K562 (cell line): Measurements from ENCODE around the gene MIEN1.

ENCODE experiments used
- E2F1 ChIP-seq: sonication (generic); formaldehyde crosslinking; IDR thresholded peaks from 2 replicates; pipeline ENCODE4 v1.8.1; 2023; ENCODE audit warnings: mild to moderate bottlenecking, missing genetic modification reagents, moderate library complexity
- EZH2 ChIP-seq: IDR thresholded peaks from 2 replicates; pipeline ENCODE4 v1.6.1; 2012; ENCODE audit warnings: low read depth, mild to moderate bottlenecking, inconsistent platforms, low read length, borderline replicate concordance
- KAT7 ChIP-seq: sonication (generic); formaldehyde crosslinking; IDR thresholded peaks from 2 replicates; pipeline ENCODE4 v1.8.0; 2022; ENCODE audit warnings: missing genetic modification reagents, mild to moderate bottlenecking, borderline replicate concordance
- MAFG ChIP-seq: fragments of 450-650 bp; conservative IDR thresholded peaks from 2 replicates; pipeline ENCODE4 v1.6.1; 2016; ENCODE audit warnings: missing genetic modification characterization, missing compliant biosample characterization
- REST ChIP-seq, 2 experiments: fragments of 450-650 bp; formaldehyde crosslinking in 1 of 2; IDR thresholded peaks; 2 replicates each; pipeline versions ENCODE4 v1.4.0 to v1.6.1; 2014 to 2020; ENCODE audit warnings: mild to moderate bottlenecking in 2 of 2, borderline replicate concordance in 1 of 2, low read depth in 1 of 2
- TAF1 ChIP-seq: IDR thresholded peaks from 2 replicates; pipeline ENCODE4 v1.6.1; 2011; ENCODE audit warnings: mild to moderate bottlenecking, low read length, moderate library complexity; ENCODE audit not compliant: insufficient read depth, control insufficient read depth, severe bottlenecking; ENCODE audit errors: extremely low read depth
- ZNF408 ChIP-seq: fragments of 250-450 bp; sonication (Bioruptor Pico); IDR thresholded peaks from 2 replicates; pipeline ENCODE4 v1.4.0; 2020; ENCODE audit warnings: low read depth, mild to moderate bottlenecking, moderate library complexity

- no peak for TF ChIP-seq EZH2
- TF ChIP-seq TAF1, result no peak
- TF ChIP-seq E2F1 (CRISPR knock-in tag), result no peak
- no peak for TF ChIP-seq MAFG (tag)
- no peak for TF ChIP-seq KAT7 (CRISPR knock-in tag)
- TF ChIP-seq ZNF408 (CRISPR knock-in tag), result no peak
- TF ChIP-seq REST (IDR thresholded peaks at IDR 0.05; ENCODE audit: borderline replicate concordance), result no peak
- TF ChIP-seq REST (CRISPR knock-in tag; IDR thresholded peaks at IDR 0.05; ENCODE audit: low read depth), result no peak
These were observed 13.9 kb upstream of the MIEN1 start for GRCh38 chr17:39744075-39744835.
